ENCODE measurements around the gene LSMEM2. TPM values are rescaled to one million over a fixed set of nuclear protein-coding genes. Genes with fewer than 3 reads are reported as not detected.
A peak's percentile ranks its signal among the peaks of the same experiment; 100 is the strongest.

The LSMEM2 gene
- total RNA-seq, 4 donors from 2014 or later = 0.30 TPM; not detected in 3

DNA sequence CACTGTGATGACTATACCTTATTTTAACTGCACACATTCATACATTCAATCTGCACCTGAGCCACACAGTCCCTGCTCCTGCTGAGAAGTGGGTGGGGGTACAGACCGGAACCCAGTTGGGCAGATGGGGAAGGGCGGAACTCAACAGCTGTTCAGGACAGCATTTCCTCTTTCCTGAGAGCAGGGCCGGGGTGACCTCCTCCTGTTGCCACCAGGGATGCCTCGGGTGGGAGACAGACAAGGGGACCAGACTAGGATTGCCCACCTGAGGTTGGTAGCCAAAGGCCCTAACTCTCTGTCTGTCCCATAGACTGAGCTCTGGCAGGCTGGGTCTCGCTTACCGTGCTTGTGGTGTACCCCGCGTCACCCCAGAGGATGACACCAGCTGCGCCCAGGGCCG is 39.7 kb downstream of the LSMEM2 start:
- Histone ChIP-seq H3K4me3 (peak overlapping the region; percentile 93), H3K27ac (peak overlapping the region; percentile 89), H3K27me3 (no peaks in the 10 kb centered on the region), H3K36me3 (peaks cover 19% of the 10 kb centered on the region), H3K9me3 (no peaks in the 10 kb centered on the region), H3K4me1 (peaks cover 87% of the 10 kb centered on the region)
- no peak for DNase-seq (ENCODE audit: low spot score in 2 of 2)
- TF ChIP-seq, protein P1, sequence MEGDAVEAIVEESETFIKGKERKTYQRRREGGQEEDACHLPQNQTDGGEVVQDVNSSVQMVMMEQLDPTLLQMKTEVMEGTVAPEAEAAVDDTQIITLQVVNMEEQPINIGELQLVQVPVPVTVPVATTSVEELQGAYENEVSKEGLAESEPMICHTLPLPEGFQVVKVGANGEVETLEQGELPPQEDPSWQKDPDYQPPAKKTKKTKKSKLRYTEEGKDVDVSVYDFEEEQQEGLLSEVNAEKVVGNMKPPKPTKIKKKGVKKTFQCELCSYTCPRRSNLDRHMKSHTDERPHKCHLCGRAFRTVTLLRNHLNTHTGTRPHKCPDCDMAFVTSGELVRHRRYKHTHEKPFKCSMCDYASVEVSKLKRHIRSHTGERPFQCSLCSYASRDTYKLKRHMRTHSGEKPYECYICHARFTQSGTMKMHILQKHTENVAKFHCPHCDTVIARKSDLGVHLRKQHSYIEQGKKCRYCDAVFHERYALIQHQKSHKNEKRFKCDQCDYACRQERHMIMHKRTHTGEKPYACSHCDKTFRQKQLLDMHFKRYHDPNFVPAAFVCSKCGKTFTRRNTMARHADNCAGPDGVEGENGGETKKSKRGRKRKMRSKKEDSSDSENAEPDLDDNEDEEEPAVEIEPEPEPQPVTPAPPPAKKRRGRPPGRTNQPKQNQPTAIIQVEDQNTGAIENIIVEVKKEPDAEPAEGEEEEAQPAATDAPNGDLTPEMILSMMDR (IDR thresholded peaks at IDR 0.05) = no peak
- TF ChIP-seq EP300 (IDR thresholded peaks at IDR 0.05) (no peak), POLR2A (IDR thresholded peaks at IDR 0.05) (no peak), POLR2AphosphoS5 (IDR thresholded peaks at IDR 0.05) (no peak)
- 85% methylated on average over 10 of the region's 10 CpGs for WGBS

DNA sequence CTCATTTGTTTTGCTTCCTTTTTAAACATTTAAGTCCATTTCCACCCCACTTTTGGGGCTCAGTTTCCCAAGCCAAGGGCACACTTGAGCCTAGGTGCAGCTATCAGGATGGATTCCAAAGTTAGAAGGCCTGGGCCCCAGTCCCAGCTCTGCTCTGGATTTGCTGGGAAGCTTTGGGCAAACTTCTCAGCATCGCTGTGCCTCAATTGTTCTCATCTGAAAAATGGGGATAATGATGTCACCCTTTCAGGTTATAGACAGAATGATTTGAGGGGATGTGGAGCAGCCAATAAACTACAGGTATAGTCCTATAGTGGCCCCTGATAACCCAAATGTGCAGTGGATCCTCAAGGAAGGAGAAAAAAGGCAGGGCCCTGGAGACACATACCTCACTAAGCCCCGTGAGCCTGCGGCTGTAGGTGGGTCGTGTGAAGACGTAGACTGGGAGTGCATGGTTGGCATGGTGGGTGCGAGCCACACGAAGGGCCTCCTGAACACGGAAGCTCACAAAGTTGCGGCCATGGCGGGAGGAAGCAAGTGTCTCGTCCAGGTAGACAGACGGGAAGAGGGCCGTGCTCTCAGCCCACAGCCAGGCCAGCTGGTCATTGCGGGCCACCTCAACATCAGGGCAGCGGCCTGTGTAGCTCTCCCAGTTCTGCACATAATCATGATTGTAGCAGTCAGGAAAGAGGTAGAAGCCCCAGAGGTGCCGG is 40.5 kb downstream of the LSMEM2 start:
- H3K27ac ChIP-seq = no peak overlapping the region
- WGBS = 87% methylated on average over 14 of the region's 16 CpGs
- H3K4me3 ChIP-seq = peak overlapping the region; percentile 93

DNA sequence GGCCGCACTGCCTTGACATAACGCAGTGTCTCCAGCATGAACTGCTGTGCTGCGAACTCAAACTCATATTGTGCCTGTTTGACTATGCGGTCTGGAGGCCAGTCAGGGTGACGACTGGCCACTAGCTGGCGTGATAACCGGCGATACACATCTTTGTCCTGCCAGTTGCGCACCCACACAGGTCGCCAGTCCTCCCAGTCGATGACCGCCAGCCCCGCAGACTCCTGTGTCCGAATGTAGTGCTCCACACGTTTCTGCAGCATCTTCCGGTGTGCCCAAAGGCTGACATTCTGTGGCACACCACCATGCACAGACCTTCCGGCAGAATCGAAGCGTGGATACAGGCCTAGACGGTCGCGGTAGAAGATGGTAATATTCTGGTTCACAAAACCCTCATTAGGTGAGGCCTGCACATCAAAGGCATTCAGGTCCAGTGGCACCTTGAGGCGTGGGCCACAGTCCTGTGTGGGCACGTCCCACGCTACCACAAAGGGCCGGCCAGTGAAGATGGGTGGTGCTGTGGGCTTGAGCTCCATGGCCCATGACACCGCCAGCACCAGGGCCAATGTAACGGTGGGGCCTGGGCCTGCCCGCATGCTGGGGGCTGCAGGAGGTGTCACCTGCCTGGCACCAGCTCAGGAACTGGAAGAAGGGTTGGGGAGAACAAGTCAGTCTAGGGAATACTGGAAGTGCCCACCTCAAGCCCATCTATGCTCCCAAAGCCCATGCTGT is 41.2 kb downstream of the LSMEM2 start:
- Histone ChIP-seq H3K9me3 (no peaks in the 10 kb centered on the region), H3K4me1 (peaks cover 89% of the 10 kb centered on the region), H3K36me3 (peaks cover 20% of the 10 kb centered on the region), H3K27me3 (no peaks in the 10 kb centered on the region), H3K4me3 (peak overlapping the region; percentile 93), H3K27ac (peak overlapping the region; percentile 96)
- no peak for DNase-seq (ENCODE audit: low spot score in 2 of 2)
- 82% methylated on average over 16 of the region's 29 CpGs for WGBS
- TF ChIP-seq POLR2A (IDR thresholded peaks at IDR 0.05) (no peak), EP300 (IDR thresholded peaks at IDR 0.05) (no peak), POLR2AphosphoS5 (IDR thresholded peaks at IDR 0.05) (no peak)
- TF ChIP-seq, protein P1 (IDR thresholded peaks at IDR 0.05) = no peak

More for the DNA sequence above, 40.5 kb downstream of the LSMEM2 start:
- peak in 1 of 2 donors; percentile 63 for DNase-seq (ENCODE audit: low spot score in 2 of 2)
- no peaks in the 10 kb centered on the region for H3K27me3 ChIP-seq
- no peaks in the 10 kb centered on the region for H3K9me3 ChIP-seq
- TF ChIP-seq EP300 (IDR thresholded peaks at IDR 0.05) = no peak
- TF ChIP-seq, protein P1 (IDR thresholded peaks at IDR 0.05) = no peak
- no peak for TF ChIP-seq POLR2AphosphoS5 (IDR thresholded peaks at IDR 0.05)
- TF ChIP-seq POLR2A (IDR thresholded peaks at IDR 0.05) = no peak
- H3K4me1 ChIP-seq = peaks cover 89% of the 10 kb centered on the region
- peaks cover 19% of the 10 kb centered on the region for H3K36me3 ChIP-seq

DNA sequence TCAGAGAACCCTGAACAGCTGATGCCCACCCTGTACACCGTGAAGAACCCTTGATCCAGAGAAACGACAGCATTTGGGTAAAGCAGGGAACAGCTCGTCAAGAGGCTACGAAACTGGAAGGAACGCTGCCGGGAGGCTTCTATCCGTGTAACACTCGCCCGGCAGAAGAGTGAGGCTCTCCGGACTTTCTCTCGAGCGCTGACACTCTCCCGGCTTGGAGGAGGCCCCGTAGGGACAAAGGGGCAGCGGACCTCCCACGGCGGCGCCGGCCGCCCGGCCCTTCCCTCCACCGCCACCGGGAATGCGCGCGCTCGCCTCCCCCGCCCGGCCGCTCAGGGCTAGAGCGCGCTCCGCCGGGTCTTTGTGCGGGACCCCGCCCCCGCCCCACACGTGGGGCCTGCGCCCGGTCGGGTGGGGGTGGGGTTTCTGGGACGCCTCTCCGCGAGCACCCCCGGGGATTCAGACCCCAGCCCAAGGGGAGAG is 42.0 kb downstream of the LSMEM2 start:
- peaks cover 28% of the 10 kb centered on the region for H3K36me3 ChIP-seq
- WGBS = 0% methylated on average over 6 of the region's 45 CpGs
- H3K9me3 ChIP-seq = no peaks in the 10 kb centered on the region
- no peak for DNase-seq (ENCODE audit: low spot score in 2 of 2)
- peaks cover 85% of the 10 kb centered on the region for H3K4me1 ChIP-seq
- peak overlapping the region; percentile 93 for H3K4me3 ChIP-seq
- peak overlapping the region; percentile 96 for H3K27ac ChIP-seq
- no peaks in the 10 kb centered on the region for H3K27me3 ChIP-seq
- TF ChIP-seq POLR2A (IDR thresholded peaks at IDR 0.05) (no peak), POLR2AphosphoS5 (IDR thresholded peaks at IDR 0.05) (no peak), EP300 (IDR thresholded peaks at IDR 0.05) (no peak)
- TF ChIP-seq, protein P1 (IDR thresholded peaks at IDR 0.05) = no peak
